Activated T-cell treated with anti-CD3 and anti-CD28 coated beads for 1 hour (primary cell): ENCODE results near the gene TSKU.
"Not testable (repeated sequence)": the region's sequence is repeated elsewhere in the genome, so short reads cannot be mapped to it uniquely, and the experiment has no call there.

Experiments
- DNase-seq: peaks from one replicate; pipeline ENCODE4 v3.0.0-alpha.2; 2020; ENCODE audit warnings: low read depth

TSKU gene

GRCh38 chr11:76788661-76789442, 5.7 kb downstream of the TSKU start:
- no peak for DNase-seq

GRCh38 chr11:76789443-76789719, 6.2 kb downstream of the TSKU start:
- DNase-seq, result no peak

GRCh38 chr11:76790251-76790650, 7.1 kb downstream of the TSKU start:
- DNase-seq, result no peak

GRCh38 chr11:76791002-76791770, 8.0 kb downstream of the TSKU start:
- DNase-seq, result not testable (repeated sequence)

- no peak for DNase-seq
Measured at GRCh38 chr11:76791861-76792260, 8.7 kb downstream of the TSKU start.

GRCh38 chr11:76792505-76793264, 9.5 kb downstream of the TSKU start:
- no peak for DNase-seq

GRCh38 chr11:76793391-76794291, 10.5 kb downstream of the TSKU start:
- no peak for DNase-seq

GRCh38 chr11:76794371-76795289, 11.5 kb downstream of the TSKU start:
- DNase-seq, result no peak

- no peak for DNase-seq
Measured at GRCh38 chr11:76795290-76795935, 12.3 kb downstream of the TSKU start.

GRCh38 chr11:76795936-76796441, 12.8 kb downstream of the TSKU start:
- DNase-seq, result no peak

- no peak for DNase-seq
Measured at GRCh38 chr11:76796511-76797198, 13.5 kb downstream of the TSKU start.

GRCh38 chr11:76797341-76798201, 14.4 kb downstream of the TSKU start:
- DNase-seq, result no peak

- DNase-seq, result no peak
Measured at GRCh38 chr11:76798202-76798581, 15.0 kb downstream of the TSKU start.

GRCh38 chr11:76798671-76799065, 15.5 kb downstream of the TSKU start:
- DNase-seq, result no peak

- peak; percentile 66 for DNase-seq
Measured at GRCh38 chr11:76799066-76799804, 16.1 kb downstream of the TSKU start.

- DNase-seq, result no peak
Measured at GRCh38 chr11:76800466-76801200, 17.5 kb downstream of the TSKU start.

- DNase-seq, result no peak
Measured at GRCh38 chr11:76801225-76801624, 18.1 kb downstream of the TSKU start.
